22Rv1 (cell line): ENCODE data around the gene LDHAL6B.

Source experiments
- H3K27ac ChIP-seq: fragments of 450-650 bp; 2 replicates; pipeline ENCODE4 v1.5.1; 2017
- CTCF ChIP-seq: fragments of 450-650 bp; IDR thresholded peaks from 2 replicates; pipeline ENCODE4 v1.5.1; 2017; ENCODE audit warnings: mild to moderate bottlenecking
- ZFX ChIP-seq: fragments of 450-650 bp; IDR thresholded peaks from 2 replicates; pipeline ENCODE4 v1.6.1; 2017; ENCODE audit warnings: antibody characterized with exemption, borderline replicate concordance

The LDHAL6B gene

GRCh38 chr15:59165726-59166125 is 40.9 kb upstream of the LDHAL6B start:
- H3K27ac ChIP-seq: no peak overlapping the region
- TF ChIP-seq CTCF (no peak), ZFX (no peak)

- no peak for TF ChIP-seq ZFX
- TF ChIP-seq CTCF: no peak
- no peak overlapping the region for H3K27ac ChIP-seq
These were observed 40.5 kb upstream of the LDHAL6B start for GRCh38 chr15:59166166-59166565.

GRCh38 chr15:59166601-59167265 is 39.9 kb upstream of the LDHAL6B start:
- H3K27ac ChIP-seq: no peak overlapping the region
- TF ChIP-seq CTCF (no peak), ZFX (no peak)

GRCh38 chr15:59168536-59168935 is 38.1 kb upstream of the LDHAL6B start:
- TF ChIP-seq ZFX (no peak), CTCF (no peak)
- H3K27ac ChIP-seq: no peak overlapping the region

GRCh38 chr15:59169251-59169708 is 37.4 kb upstream of the LDHAL6B start:
- no peak overlapping the region for H3K27ac ChIP-seq
- TF ChIP-seq CTCF: no peak
- no peak for TF ChIP-seq ZFX

- TF ChIP-seq CTCF: no peak
- no peak overlapping the region for H3K27ac ChIP-seq
These were observed 36.2 kb upstream of the LDHAL6B start for GRCh38 chr15:59170295-59171066.

- H3K27ac ChIP-seq: no peak overlapping the region
- no peak for TF ChIP-seq ZFX
- TF ChIP-seq CTCF: no peak
These were observed 35.6 kb upstream of the LDHAL6B start for GRCh38 chr15:59171067-59171397.
